Left renal cortex interstitium (tissue), 4 donors: Measurements from ENCODE around the gene ABCA3. TPM values are rescaled to one million over a fixed set of nuclear protein-coding genes. Genes with fewer than 3 reads are reported as not detected.

Experiments used
- DNase-seq, 4 donors: peaks; one replicate each; pipeline ENCODE4 v3.0.0-alpha.2; 2013; ENCODE audit warnings: low read depth in 4 of 4, low spot score in 2 of 4, missing footprints in 1 of 4
- polyA plus RNA-seq, 4 donors: library from polyadenylated mRNA; unstranded; fragments of 120-200 nt; gene quantifications; one replicate each; pipeline ENCODE4 v1.2.1, GENCODE V29; 2013; ENCODE audit not compliant: insufficient read length in 4 of 4

ABCA3 gene
- polyA plus RNA-seq, 4 donors = 5.1 to 6.9 (median 6.1) TPM

DNA sequence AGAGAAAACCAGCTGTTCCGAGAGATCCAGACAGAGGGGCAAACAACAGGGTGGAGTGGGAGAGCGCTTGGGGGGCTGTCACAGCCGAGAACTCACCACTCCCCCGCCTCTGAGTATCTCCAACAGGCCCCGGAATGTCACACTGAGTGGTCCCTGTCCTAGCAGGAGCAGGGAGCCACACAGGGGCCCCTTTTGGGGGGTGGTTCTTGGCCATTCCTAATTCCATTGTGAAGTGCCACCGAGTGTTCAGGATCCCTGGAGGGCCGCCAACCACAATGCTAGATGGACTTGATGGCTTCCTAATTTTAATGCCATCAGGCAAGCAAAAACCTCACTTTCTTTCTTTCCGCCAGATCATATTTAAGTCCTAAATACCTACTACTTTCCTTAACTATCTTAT is 16.8 kb downstream of the ABCA3 start:
- no peak for DNase-seq

- DNase-seq = no peak
Measured at GRCh38 chr16:2319606-2320005, 20.9 kb downstream of the ABCA3 start.

DNA sequence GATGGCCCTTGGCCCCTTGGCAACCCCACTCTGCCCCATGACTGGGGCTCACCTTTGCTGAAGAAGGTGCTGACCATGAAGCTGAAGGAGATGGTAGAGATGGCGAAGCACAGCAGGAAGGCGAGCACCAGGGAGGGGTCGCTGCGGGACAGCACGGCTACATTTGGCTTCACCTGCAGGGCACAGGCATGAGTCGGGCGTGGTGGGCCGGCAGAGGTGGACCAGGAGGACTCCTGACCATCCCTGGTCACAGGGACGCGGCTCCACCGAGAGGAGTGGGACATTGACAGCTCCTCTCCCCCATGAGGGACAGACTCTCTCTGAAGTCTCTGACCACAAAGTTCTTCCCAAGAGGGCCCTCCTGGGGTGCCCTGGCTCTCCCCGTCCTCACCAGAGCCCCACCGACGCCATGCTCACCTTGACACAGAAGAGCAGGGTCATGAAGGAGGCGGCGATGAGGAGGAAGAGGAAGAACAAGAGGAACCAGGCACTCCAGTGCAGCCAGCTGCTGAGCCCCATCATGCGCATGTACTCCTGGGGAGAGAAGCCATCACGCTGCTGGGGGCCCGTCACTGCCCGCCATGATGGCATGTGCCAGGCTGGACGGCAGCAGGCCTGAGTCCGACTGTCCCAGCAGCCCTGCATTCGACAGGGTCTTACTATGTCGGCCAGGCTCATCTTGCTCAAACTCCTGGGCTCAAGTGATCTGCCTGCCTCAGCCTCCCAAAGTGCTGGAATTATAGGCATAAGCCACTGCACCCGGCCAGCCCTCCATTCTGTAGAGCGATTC is 23.1 kb downstream of the ABCA3 start:
- no peak for DNase-seq

DNA sequence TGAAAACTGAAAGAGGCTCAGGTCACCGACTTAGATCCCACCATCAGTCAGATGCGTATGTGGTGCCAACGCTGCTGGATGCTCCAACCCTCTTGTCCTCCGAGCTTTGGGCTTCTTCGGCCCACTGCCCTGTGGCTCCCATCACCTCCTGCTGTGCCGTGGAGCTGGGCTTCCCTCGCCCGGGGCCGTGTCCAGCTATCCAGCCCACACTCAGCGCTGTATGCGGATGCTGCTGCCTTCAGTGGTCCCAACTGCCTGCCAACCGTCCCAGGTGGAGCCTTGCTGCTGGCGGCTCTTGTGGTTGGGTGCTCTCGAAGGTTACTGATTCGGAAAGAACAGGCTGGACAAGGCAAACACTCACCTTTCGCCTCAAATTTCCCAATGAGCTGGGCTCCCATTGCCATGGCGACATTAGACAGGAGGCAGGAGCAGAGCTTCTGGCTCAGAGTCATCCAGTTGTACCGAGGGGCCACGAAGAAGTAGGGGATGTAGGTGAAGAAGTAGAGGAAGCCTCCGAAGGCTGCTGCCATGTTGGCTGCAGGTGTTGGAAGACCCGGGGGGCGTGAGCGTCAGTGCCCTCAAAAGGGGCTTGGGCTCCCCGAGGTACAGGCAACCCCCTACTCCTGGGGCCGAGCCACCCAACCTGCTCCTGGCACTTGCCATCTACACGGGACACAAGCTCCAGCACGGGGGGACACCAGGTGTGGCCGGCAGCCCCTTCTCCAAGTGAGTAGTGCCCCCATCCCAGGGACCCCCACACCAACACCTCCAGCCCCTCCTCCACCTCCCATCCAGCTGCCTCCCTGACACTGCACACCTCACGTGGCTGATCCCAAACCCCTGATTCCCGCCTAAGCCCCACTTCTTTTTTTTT is 32.2 kb downstream of the ABCA3 start:
- no peak for DNase-seq

DNA sequence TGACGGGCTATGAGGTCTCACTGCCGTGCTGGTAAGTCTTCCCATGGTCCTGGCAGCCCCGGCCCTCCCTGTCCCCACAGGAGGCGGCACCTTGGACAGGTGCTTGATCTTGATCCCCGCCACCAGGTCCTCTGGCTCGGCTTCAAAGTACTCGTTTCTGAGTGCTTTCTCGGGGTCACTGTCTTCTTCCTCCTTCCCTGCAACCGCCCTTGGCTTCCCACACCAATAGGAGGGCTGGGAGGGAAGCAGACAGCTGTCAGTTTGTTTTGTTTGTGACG is 40.7 kb downstream of the ABCA3 start:
- DNase-seq = no peak

GRCh38 chr16:2299121-2299914 is 41.2 kb downstream of the ABCA3 start:
- no peak for DNase-seq

DNA sequence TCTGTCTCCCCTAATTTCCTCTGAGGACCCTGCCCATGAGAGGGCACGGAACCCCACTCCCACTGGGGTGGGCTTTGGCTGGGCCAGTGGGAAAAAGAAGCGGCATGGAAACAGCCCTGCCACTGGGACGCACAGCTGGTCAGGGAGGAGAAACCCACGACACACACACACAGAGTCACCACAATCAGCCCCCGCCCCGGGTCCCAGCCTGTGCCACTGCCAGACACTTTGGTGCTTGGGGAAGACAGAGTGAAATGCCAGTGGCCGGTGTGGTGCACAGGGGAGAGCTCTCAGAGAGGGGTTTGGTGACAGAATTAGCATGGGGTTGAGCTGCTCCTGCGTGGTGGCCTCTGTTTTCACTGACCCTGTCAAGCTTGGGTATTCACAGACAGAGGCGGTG is 41.9 kb downstream of the ABCA3 start:
- DNase-seq = no peak

DNA sequence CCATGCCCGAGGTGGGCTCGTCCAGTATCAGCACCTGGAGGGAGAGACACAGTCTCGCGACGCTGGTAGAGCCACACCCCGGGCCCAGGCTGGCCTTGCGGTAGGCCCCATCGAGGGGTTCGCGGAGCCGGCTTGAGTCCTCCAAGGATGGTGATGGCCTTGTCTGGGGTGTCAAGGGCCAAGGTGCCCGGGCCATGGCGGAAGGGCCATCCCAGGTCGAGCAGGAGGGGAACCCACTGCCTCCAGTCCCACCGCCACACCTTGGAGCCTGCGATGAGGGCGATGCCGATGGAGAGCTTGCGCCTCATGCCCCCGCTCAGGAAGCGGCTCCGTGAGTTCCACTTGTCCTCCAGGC is 43.0 kb downstream of the ABCA3 start:
- DNase-seq = no peak

- no peak for DNase-seq
Measured at GRCh38 chr16:2296661-2297505, 43.6 kb downstream of the ABCA3 start.

- no peak for DNase-seq
Measured at GRCh38 chr16:2295056-2295798, 45.3 kb downstream of the ABCA3 start.

- DNase-seq = no peak
Measured at GRCh38 chr16:2292221-2292620, 48.3 kb downstream of the ABCA3 start.

DNA sequence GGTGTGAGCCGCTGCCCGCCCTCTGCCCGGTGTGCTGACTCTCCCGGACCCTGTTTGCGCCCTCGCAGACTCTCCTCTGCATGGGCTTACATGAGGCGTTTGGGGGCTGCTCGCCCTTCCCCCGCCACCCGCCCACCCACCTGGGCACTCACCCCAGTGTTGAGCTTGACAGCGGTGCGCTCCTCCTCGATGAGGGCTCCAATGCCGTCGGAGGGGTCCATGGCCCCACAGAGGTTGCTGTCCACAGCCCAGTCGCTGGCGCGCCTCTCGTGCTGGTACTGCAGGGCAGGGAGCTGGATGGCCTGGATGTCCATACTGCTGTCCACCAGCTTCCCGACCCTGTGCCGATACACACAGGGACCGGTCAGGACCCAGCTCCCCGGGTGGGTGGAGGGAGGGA is 51.2 kb downstream of the ABCA3 start:
- DNase-seq = no peak

GRCh38 chr16:2288726-2289125 is 51.8 kb downstream of the ABCA3 start:
- DNase-seq = no peak

DNA sequence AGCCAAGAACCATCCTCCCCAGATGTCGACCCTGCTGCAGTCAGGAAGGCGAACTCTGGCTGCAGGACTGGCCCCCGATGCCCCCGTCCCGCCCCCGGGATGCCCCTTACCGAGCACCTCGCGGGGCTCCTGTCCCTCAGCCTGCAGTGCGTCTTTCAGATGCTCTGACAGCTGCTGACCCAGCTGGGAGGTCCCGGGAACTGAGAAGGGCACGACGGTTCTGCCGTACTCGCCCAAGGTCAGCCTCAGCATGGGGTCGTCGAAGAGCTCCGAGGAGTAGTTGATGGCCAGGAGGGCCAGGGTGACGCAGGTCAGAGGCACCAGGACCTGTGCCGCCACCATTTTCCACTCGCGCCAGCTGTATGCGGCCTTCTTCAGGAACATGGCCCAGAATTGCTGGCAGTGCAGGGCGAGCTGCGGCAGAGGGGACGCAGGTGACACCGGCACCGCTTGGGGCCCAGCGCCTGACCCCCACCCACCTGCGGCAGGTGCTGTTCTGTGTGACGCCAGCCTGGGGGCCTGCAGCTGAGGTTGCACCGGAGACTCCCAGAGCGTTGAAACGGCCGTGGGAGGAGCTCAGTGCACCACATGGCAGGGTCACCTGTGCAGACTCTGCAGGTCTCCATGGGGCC is 52.5 kb downstream of the ABCA3 start:
- no peak for DNase-seq

GRCh38 chr16:2286550-2286949 is 54.0 kb downstream of the ABCA3 start:
- DNase-seq = no peak

- no peak for DNase-seq
Measured at GRCh38 chr16:2285731-2286191, 54.8 kb downstream of the ABCA3 start.

DNA sequence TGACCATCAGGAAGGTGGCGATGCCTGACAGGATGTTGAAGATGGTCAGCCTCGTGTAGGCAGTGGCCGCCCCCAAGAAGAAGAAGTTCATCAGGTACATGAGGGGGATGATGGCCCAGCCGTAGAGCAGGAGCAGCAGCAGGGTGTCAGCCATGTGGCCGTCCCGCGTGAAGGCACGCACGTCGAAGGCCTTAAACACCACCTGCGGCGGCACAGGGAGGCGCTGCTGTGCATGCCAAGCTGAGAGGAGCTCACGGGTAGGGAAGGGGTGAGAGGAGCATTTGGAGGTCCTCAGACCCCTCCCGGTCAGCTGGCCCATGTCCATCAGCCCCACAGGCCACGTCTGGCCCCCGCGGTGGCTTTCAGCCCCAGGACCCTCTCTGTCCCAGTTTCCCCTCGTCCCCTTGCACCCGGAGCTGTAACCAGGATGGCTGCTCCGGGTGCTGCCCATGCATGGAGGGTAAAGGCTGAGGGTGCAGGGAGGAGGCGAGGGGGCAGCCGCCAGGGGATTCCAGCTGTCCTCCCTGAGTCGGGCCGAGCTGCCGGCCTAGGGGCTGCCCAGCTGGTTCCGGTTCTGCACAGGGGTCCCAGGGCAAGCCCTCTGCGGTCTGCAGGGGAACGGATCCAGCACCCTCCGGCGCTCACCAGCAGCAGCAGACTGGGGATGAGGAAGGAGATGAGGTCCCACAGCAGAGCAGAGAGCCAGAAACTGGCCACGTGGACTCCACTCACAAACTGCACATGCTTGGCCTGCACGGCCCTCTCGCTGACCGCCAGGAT is 55.5 kb downstream of the ABCA3 start:
- no peak for DNase-seq

DNA sequence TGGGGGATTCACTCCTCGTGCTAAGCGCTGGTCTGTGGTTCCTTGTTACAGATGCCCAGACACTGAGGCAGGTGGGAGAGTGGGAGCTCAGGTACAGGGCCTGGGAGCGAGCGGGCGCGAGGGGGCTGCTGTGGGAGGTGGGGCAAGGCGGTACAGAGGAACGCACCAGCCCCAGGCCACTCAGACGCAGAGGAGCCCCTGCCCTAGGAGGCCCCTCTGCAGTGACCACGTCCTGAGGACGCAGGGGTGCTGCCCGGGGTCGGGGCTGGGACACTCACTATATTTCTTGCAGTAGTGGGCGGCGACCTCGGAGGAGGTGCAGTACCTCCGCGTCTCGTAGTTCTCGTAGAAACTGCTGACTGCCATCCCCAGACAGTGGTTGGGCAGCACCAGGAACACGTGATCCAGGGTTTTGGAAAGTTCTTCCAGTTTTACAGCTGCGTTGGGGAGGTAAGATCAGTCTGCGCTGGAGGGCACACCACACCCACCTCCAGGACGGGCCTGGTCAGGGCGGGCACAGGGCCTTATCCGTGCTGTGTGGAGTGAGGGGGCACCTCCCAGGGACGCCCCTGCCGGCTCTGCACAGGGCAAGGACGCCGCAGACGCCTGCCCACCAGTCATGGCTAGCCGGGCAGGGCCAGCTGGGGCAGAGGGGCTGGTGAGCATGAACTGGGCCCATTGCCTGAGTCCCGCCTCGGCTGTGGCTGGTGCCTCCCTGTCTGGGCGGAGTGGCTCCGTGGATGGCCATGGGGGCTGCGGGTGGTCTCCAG is 56.3 kb downstream of the ABCA3 start:
- DNase-seq = no peak
